ENCODE measurements around the gene TMEM132D. TPM values are rescaled to one million over a fixed set of nuclear protein-coding genes. Genes with fewer than 3 reads are reported as not detected.

TMEM132D gene
- total and polyA plus RNA-seq, 2 of the 8 experiments (the other 6 are each of a cell fraction or from before 2014, with no cell fraction given) = 3.5 to 10.1 TPM

- no peak overlapping the region for H3K27ac ChIP-seq (ENCODE audit: low read depth, low read length)
- DNase-seq (ENCODE audit: low read depth in 1 of 2, low spot score in 2 of 2) = no peak
- H4K5ac ChIP-seq (ENCODE audit: insufficient read length, low read depth, low read length) = no peak overlapping the region
- H3K4me2 ChIP-seq (ENCODE audit: insufficient read depth in 1 of 2, low read depth in 2 of 2, low read length in 2 of 2) = no peak overlapping the region
- peaks cover 8% of the 10 kb centered on the region; the same call in 1 of the 2 replicates for H3K23me2 ChIP-seq (ENCODE audit: low read depth, low read length)
- H4K8ac ChIP-seq (ENCODE audit: extremely low read depth, insufficient read depth, low read length) = no peak overlapping the region
- no peak for TF ChIP-seq YY1 (IDR thresholded peaks at IDR 0.05; ENCODE audit: low read depth, low read length)
- TF ChIP-seq JUN (IDR thresholded peaks at IDR 0.05; ENCODE audit: low read depth, low read length) = no peak
- no peak for TF ChIP-seq CTBP2 (IDR thresholded peaks at IDR 0.05; ENCODE audit: borderline replicate concordance, insufficient read depth, insufficient read length, low read length)
- no peak for TF ChIP-seq CHD1 (IDR thresholded peaks at IDR 0.05; ENCODE audit: low read depth, low read length)
- TF ChIP-seq EZH2 (IDR thresholded peaks at IDR 0.05; ENCODE audit: low read depth, low read length, severe bottlenecking) = no peak
- no peak for TF ChIP-seq MAFK (IDR thresholded peaks at IDR 0.05; ENCODE audit: low read depth, low read length)
- TF ChIP-seq SP1 (IDR thresholded peaks at IDR 0.05; ENCODE audit: low read depth, low read length) = no peak
- TF ChIP-seq RNF2 (IDR thresholded peaks at IDR 0.05; ENCODE audit: borderline replicate concordance, low read depth, low read length, missing control alignments, poor library complexity, severe bottlenecking) = no peak
- no peak for TF ChIP-seq MAX (IDR thresholded peaks at IDR 0.05)
- TF ChIP-seq KDM5A (IDR thresholded peaks at IDR 0.05; ENCODE audit: low read length) = no peak
- no peak for TF ChIP-seq BACH1 (IDR thresholded peaks at IDR 0.05; ENCODE audit: low read length)
- no peak for TF ChIP-seq TAF7 (optimal IDR thresholded peaks at IDR 0.05; ENCODE audit: borderline replicate concordance, low read depth, low read length)
- peaks cover 0 to 6% of the 10 kb centered on the region in 2 experiments; a peak in 1 of 4 replicates for H3K9me3 ChIP-seq (ENCODE audit: insufficient read depth in 2 of 2, low read depth in 1 of 2, low read length in 1 of 2)
- H3K4ac ChIP-seq (replicated peaks; ENCODE audit: insufficient read length, low read depth, low read length) = no peak overlapping the region
- H2BK15ac ChIP-seq (ENCODE audit: low read length) = no peak overlapping the region
- no peak overlapping the region for H2AK5ac ChIP-seq (ENCODE audit: low read depth, low read length)
- ChIA-PET POLR2A (ENCODE audit: partially characterized antibody) (no interaction called here), CTCF (ENCODE audit: partially characterized antibody) (no interaction called here)
- no peaks in the 10 kb centered on the region for H3K36me3 ChIP-seq (ENCODE audit: control insufficient read depth in 2 of 4, insufficient read depth in 4 of 4, low read length in 3 of 4)
- H2BK5ac ChIP-seq (ENCODE audit: low read depth, low read length) = no peak overlapping the region
- no peak for FAIRE-seq
- H3K9ac ChIP-seq (replicated peaks in 1 of 4; ENCODE audit: extremely low read depth in 1 of 4, low read depth in 3 of 4, low read length in 3 of 4) = no peak overlapping the region
- H4K20me1 ChIP-seq (replicated peaks in 1 of 2; ENCODE audit: control insufficient read depth in 1 of 2, insufficient read depth in 2 of 2, low read length in 2 of 2) = no peaks in the 10 kb centered on the region
- no peaks in the 10 kb centered on the region for H3K79me1 ChIP-seq (ENCODE audit: low read depth, low read length)
- H3K4me3 ChIP-seq (ENCODE audit: extremely low read depth in 1 of 4, insufficient read depth in 2 of 4, low read depth in 3 of 4, low read length in 4 of 4) = no peak overlapping the region
- no peaks in the 10 kb centered on the region for H3K27me3 ChIP-seq (replicated peaks in 1 of 4; ENCODE audit: control insufficient read depth in 3 of 4, extremely low read depth in 1 of 4, insufficient read depth in 3 of 4, low read length in 3 of 4)
- H4K91ac ChIP-seq (replicated peaks; ENCODE audit: insufficient read length, low read length) = no peak overlapping the region
- H2AFZ ChIP-seq (ENCODE audit: low read length) = no peak overlapping the region
- no peak overlapping the region for H2BK120ac ChIP-seq (replicated peaks; ENCODE audit: low read depth, low read length)
- no peak overlapping the region for H3K56ac ChIP-seq (replicated peaks; ENCODE audit: insufficient read length, low read depth, low read length)
- H3K18ac ChIP-seq (ENCODE audit: extremely low read depth, low read length) = no peak overlapping the region
- H2BK12ac ChIP-seq (ENCODE audit: low read depth, low read length) = no peak overlapping the region
- no peak overlapping the region for H2BK20ac ChIP-seq (ENCODE audit: low read length)
- no peak overlapping the region for H3K23ac ChIP-seq (ENCODE audit: insufficient read length)
- H3K4me1 ChIP-seq (replicated peaks in 1 of 4; ENCODE audit: control insufficient read depth in 3 of 4, insufficient read depth in 4 of 4, low read length in 3 of 4) = peaks cover 0 to 6% (median under 1%) of the 10 kb centered on the region in 4 experiments; a peak in 2 of 7 replicates
- no peaks in the 10 kb centered on the region for H3K79me2 ChIP-seq (ENCODE audit: control insufficient read depth in 1 of 2, insufficient read depth in 2 of 2, low read length in 2 of 2)
- no peak overlapping the region for H3K14ac ChIP-seq (ENCODE audit: insufficient read length)
Observed at GRCh38 chr12:129160282-129160681, 743.5 kb downstream of the TMEM132D start.

Data from H1 (cell line).